Occipital lobe (tissue), 2 donors: Measurements from ENCODE around the gene BEND7. TPM values are rescaled to one million over a fixed set of nuclear protein-coding genes. Genes with fewer than 3 reads are reported as not detected.

Source experiments
- DNase-seq: peaks from one replicate; lab custom pipeline; 2025; lab: John Stamatoyannopoulos, UW
- total RNA-seq: library from RNA; depleted of rRNA; stranded (reverse); fragments of >200 nt; gene quantifications from one replicate; pipeline ENCODE4 v1.2.3, GENCODE V29; 2014

BEND7 gene
- total RNA-seq, 1 donor from 2014 or later = 4.8 TPM

DNA sequence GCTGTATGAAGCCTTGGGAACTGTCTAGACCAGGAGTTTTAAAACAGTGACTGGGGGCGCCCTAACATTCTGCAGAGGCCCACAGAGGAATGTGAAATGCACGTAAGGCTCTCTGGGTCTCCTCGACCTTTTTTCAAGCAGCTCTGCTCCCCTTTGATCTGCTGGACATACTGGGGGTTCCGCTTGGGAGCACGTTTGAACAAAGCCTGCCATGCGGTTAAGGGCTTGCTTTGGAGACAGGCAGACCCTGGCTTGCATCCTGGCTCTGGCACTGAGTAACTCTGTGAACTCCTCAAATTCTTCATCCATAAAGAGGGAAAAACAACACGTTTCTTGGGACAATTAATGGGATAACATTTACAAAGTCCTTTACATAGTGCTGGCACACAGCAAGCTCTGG lies 7.8 kb downstream of the BEND7 start:
- no peak for DNase-seq

DNA sequence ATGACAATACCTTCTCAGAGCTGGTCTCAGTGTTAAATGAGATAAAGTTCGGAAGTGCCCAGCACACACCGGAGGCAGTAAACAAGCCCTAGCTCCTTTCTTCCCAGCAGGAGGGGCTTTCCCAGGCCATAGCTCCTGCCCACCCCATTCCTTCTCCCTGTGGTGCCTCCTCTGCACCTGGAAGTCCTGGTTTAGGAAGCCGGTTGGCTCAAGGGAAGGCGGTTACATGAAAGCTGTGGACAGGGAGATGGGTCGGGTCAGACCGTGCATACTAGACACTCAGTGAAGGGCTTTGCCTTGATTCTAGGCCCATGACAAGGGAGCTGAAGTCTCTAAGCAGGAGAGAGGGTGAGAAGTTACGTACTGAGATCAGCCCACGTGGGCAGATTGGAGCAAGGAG lies 8.6 kb downstream of the BEND7 start:
- no peak for DNase-seq

DNA sequence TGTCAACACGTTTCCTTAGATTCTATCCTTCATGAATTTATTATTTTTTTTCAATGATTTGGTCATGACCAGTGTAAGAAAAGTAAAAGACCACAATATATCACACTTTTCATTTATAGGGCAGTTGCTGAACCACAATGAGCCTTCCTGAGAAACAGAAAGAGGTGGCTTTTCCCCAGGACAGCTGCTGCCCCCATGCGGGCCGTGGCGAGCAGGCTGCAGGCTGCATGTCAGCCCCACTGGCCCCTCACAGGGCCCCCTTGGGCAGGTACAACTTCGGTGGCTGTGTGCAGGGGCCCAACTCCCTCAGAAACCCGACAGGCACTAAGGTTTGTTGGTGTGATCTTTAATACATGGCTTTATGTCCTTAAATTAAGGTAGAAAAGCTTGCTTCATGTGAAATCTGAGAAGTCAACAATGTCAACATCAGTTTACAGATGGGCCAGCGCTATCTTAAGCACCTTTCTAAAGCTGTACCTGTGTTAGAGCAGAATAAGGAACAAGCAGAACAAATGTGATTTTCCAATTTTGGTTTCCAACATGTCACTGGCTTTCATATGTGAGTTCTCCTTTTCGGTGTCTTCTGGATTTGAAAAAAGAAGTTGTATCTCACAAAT lies 10.6 kb downstream of the BEND7 start:
- no peak for DNase-seq

GRCh38 chr10:13517675-13518074 lies 11.1 kb downstream of the BEND7 start:
- DNase-seq = no peak

- no peak for DNase-seq
These were observed 12.6 kb downstream of the BEND7 start for GRCh38 chr10:13516176-13516575.

GRCh38 chr10:13515467-13515866 lies 13.3 kb downstream of the BEND7 start:
- DNase-seq = no peak

GRCh38 chr10:13514296-13514695 lies 14.5 kb downstream of the BEND7 start:
- no peak for DNase-seq

- no peak for DNase-seq
These were observed 16.2 kb downstream of the BEND7 start for GRCh38 chr10:13512564-13512963.

- DNase-seq = no peak
These were observed 17.4 kb downstream of the BEND7 start for GRCh38 chr10:13511409-13511808.

DNA sequence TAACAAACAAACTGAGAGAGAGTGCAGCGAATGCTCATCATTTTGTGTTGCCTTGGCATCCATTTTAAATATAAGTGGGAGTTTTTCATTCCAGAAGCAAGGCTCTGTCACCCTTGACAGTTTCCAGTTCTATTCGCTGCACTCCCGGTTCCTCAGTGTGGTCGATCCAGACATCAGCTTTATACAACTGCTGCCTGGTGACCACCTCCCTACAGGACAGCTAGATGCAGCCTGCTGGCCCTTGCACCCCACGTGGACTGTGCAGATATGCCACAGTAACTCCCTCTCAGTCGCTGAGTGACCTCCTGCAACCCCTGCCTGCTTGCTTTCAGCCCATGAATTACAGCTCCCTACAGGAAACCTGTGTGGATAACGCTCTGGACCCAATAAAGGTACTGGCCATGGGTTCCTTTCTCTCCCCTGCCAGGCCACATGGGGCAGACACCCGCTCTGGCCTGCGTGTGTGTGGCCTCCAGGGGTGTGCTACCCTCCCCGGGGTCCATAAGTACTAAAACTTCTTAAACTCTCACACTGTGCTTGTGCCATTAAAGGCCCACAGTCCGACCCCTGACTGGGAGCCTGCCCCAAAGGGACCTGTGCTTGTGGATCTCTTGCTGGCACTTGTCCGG lies 23.6 kb downstream of the BEND7 start:
- DNase-seq = no peak

GRCh38 chr10:13503745-13504463 lies 24.9 kb downstream of the BEND7 start:
- DNase-seq = no peak

- DNase-seq = no peak
These were observed 26.4 kb downstream of the BEND7 start for GRCh38 chr10:13502380-13502779.

DNA sequence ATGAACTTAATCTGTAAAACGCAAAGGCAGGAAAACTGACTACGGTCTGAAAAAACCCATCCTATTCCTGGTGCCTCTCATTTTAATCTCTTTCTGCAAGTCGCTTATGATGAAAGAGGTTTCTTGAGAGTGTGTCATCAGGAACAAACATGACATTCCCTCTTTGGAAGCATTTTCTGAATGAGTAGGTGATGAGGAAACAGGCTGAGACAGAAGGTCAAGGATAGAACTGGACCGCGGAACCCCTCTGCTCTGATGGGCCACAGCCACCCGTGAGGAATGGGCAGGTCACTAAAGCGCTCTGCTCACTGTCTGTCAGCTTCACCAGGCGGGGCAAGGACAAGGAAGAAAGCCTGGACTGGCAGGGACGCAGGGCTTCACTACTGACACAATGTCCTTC lies 28.6 kb downstream of the BEND7 start:
- no peak for DNase-seq

- no peak for DNase-seq
These were observed 29.7 kb downstream of the BEND7 start for GRCh38 chr10:13499150-13499549.

- no peak for DNase-seq
These were observed 31.9 kb downstream of the BEND7 start for GRCh38 chr10:13496931-13497330.

DNA sequence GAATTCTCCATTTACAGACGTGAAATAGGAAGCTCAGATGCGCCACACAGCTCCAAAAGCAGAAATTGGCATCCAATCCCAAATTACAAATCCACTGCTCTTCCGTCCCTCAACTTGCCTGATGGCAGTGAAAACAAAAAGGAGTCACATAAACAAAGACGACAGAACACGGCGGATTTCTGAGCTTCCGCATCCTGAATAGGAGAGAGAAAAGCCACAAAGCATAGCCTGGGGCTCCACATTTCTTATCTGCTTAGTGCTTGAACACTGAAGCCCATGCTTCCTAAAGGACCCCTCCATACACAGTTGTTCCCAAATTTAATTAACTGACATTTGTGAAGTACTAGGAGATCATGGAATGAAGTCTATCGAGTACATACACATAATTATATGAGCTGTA lies 32.6 kb downstream of the BEND7 start:
- DNase-seq = no peak

GRCh38 chr10:13492493-13493180 lies 36.2 kb downstream of the BEND7 start:
- DNase-seq = no peak

GRCh38 chr10:13491747-13492360 lies 37.0 kb downstream of the BEND7 start:
- DNase-seq = no peak

DNA sequence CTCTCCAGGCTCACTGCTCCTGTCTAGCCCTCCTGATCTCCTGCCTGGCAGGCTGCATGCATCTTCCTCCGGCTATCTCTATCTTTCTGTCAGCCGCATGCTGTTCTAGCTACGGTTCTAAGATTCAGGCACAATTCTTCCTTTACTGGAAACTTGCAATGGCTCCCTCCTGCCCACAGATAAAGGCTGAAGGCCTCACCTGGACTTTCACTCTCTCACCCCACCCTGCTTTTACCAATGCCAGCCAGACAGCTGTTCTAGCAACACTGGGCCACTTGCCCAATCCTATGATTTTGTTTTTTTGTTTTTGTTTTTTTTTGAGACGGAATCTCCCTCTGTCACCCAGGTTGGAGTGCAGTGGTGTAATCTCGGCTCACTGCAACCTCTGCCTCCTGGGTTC lies 38.3 kb downstream of the BEND7 start:
- no peak for DNase-seq

- DNase-seq = no peak
These were observed 39.7 kb downstream of the BEND7 start for GRCh38 chr10:13489035-13489599.

DNA sequence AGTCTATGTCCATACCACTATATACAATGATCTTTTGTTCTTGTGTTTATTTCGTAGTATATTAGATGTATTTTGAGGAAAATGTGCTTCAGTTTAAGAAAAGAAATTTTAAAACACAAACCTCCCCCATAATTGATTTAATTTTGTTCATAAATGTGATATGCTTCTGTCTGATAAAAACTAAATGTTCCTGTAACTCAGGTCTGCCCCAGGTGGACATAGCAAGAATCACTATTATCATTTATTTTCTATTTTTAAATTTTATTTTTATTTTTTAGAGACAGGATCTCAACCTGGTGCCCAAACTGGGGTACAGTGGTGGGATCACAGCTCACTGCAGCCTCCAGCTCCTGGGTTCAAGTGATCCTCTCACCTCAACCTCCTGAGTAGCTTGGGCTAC lies 43.2 kb downstream of the BEND7 start:
- no peak for DNase-seq

GRCh38 chr10:13483951-13484350 lies 44.9 kb downstream of the BEND7 start:
- no peak for DNase-seq
